Smooth muscle cell (in vitro differentiated cells): Measurements from ENCODE around the gene NINL. TPM values are rescaled to one million over a fixed set of nuclear protein-coding genes. Genes with fewer than 3 reads are reported as not detected.

ENCODE experiments used
- DNase-seq: peaks from one replicate; lab custom pipeline; 2025; ENCODE audit not compliant: unreplicated experiment; lab: John Stamatoyannopoulos, UW
- H2AFZ ChIP-seq: fragments of 200-600 bp; sonication (generic); 2 replicates; pipeline ENCODE4 v1.6.0; 2016; ENCODE audit warnings: antibody characterized with exemption, low read depth, mild to moderate bottlenecking
- H3F3A ChIP-seq: fragments of 200-600 bp; sonication (generic); 2 replicates; pipeline ENCODE4 v1.6.0; 2017; ENCODE audit warnings: antibody characterized with exemption, low read depth
- H3K27ac ChIP-seq: fragments of 200-600 bp; sonication (generic); 2 replicates; pipeline ENCODE4 v1.5.1; 2016; ENCODE audit warnings: low read depth, mild to moderate bottlenecking
- H3K27me3 ChIP-seq: fragments of 200-600 bp; sonication (generic); 2 replicates; pipeline ENCODE4 v1.6.1; 2016; ENCODE audit warnings: low read depth, mild to moderate bottlenecking
- H3K36me3 ChIP-seq: fragments of 200-600 bp; sonication (generic); 2 replicates; pipeline ENCODE4 v1.5.1; 2016; ENCODE audit warnings: low read depth
- H3K4me1 ChIP-seq: fragments of 200-600 bp; sonication (generic); 2 replicates; pipeline ENCODE4 v1.5.1; 2016; ENCODE audit warnings: low read depth
- H3K4me2 ChIP-seq: fragments of 200-600 bp; sonication (generic); 2 replicates; pipeline ENCODE4 v1.6.0; 2016; ENCODE audit warnings: mild to moderate bottlenecking
- H3K4me3 ChIP-seq: fragments of 200-600 bp; sonication (generic); 2 replicates; pipeline ENCODE4 v1.5.1; 2016; ENCODE audit warnings: mild to moderate bottlenecking
- H3K79me2 ChIP-seq: fragments of 200-600 bp; sonication (generic); 2 replicates; pipeline ENCODE4 v1.6.0; 2016; ENCODE audit warnings: low read depth, mild to moderate bottlenecking
- H3K9ac ChIP-seq: fragments of 200-600 bp; sonication (generic); 2 replicates; pipeline ENCODE4 v1.6.0; 2016; ENCODE audit warnings: low read depth
- H3K9me3 ChIP-seq: fragments of 200-600 bp; sonication (generic); replicated peaks from 2 replicates; pipeline ENCODE4 v1.5.1; 2016; ENCODE audit warnings: low read depth
- H4K20me1 ChIP-seq: fragments of 200-600 bp; sonication (generic); 2 replicates; pipeline ENCODE4 v1.6.0; 2016; ENCODE audit warnings: low read depth
- WGBS: methylation state at CpG from one replicate; pipeline ENCODE4 v1.1.7; 2016; ENCODE audit warnings: low lambda C conversion rate; 5-methylcytosine and 5-hydroxymethylcytosine counted together
- polyA plus RNA-seq: library from polyadenylated mRNA; unstranded; fragments of >200 nt; fragmentation: Nextera tagmentation; extraction: Ambion mirVana; gene quantifications from 2 replicates; pipeline ENCODE4 v1.2.1, GENCODE V29; 2016
- total RNA-seq: library from RNA; depleted of rRNA; stranded (reverse); fragments of >200 nt; gene quantifications from 2 replicates; pipeline ENCODE4 v1.2.3, GENCODE V29; 2014
- TF ChIP-seq, protein P1 (sequence below): fragments of 200-600 bp; sonication (generic); IDR thresholded peaks from 2 replicates; pipeline ENCODE4 v1.5.1; 2017; ENCODE audit warnings: borderline replicate concordance, mild to moderate bottlenecking, antibody characterized with exemption; ENCODE audit not compliant: insufficient read depth, poor library complexity, severe bottlenecking

The NINL gene
- total and polyA plus RNA-seq, 2 experiments from 2014 or later, result 10.7 to 12.2 TPM

DNA sequence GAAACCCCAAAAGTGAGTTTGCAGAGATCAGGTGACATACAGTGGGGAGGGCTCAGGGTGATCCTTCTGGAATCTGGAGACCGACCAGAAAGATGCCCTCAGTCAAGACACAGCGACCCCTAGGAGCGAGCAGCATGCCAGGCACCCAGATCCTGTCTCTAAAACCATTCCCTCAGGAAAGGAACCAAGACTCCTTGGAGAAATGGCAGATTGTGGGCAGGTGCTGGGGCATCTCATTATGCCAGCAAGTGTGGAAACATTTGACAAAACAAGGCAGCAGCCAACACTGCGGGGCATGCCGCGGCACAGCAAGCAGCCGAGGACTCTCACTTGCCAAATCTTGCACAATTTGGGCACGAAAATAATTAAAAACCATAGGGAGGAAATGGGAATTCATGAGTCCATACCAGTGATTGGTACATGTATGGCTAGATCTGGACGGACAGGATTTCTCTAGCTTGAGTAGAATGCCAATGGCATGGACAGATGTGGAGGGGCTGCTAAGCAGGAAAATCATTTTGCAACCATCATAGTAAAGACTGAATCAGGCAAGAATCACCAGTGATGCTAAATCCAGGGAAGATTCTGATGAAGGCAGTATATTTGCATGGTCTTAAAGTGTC is 101.0 kb downstream of the NINL start:
- Histone ChIP-seq H3K4me2 (no peak overlapping the region), H3K36me3 (peaks cover 4% of the 10 kb centered on the region), H3K4me3 (no peak overlapping the region), H3K9ac (no peak overlapping the region), H3K79me2 (no peaks in the 10 kb centered on the region), H3K4me1 (no peaks in the 10 kb centered on the region), H4K20me1 (peaks cover 8% of the 10 kb centered on the region), H2AFZ (no peak overlapping the region), H3K27me3 (no peaks in the 10 kb centered on the region), H3K9me3 (no peaks in the 10 kb centered on the region), H3F3A (no peaks in the 10 kb centered on the region), H3K27ac (no peak overlapping the region)
- DNase-seq, result no peak
- WGBS, result 97% methylated on average over 9 of the region's 9 CpGs
- TF ChIP-seq, protein P1, sequence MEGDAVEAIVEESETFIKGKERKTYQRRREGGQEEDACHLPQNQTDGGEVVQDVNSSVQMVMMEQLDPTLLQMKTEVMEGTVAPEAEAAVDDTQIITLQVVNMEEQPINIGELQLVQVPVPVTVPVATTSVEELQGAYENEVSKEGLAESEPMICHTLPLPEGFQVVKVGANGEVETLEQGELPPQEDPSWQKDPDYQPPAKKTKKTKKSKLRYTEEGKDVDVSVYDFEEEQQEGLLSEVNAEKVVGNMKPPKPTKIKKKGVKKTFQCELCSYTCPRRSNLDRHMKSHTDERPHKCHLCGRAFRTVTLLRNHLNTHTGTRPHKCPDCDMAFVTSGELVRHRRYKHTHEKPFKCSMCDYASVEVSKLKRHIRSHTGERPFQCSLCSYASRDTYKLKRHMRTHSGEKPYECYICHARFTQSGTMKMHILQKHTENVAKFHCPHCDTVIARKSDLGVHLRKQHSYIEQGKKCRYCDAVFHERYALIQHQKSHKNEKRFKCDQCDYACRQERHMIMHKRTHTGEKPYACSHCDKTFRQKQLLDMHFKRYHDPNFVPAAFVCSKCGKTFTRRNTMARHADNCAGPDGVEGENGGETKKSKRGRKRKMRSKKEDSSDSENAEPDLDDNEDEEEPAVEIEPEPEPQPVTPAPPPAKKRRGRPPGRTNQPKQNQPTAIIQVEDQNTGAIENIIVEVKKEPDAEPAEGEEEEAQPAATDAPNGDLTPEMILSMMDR, result no peak

DNA sequence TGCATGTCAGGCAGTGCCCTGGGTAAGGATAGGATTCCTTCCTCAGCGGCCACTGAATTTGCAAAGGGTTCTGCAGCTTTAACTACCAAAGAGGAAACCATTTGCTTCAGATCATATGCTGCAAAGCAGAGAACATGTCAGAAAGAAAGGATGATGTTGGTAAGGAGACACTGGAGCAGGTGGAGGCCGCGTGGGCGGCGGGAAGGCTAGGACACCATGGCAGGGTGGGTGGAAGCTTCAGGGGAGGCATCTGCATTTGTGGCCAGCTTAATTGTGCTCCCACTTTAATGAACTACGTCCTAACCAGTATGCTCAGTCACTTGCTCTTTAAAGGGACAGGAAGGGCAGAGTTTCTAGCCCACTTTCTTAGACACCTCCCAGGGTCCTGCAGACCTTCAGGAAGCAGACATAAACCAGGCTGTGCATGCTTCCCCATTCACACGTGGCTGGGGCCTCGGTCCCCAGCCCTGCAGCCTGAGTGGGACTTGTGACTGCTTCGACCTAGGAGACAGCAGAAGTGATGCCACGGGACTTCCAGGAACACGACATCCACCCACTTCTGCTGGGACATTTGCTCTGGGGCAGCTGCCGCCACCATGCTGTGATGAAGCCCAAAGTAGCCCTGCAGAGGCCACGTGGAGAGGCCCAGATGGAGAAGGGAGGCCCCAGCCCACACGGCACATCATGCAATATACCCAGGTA is 101.7 kb downstream of the NINL start:
- Histone ChIP-seq H3K4me3 (no peak overlapping the region), H3K36me3 (peaks cover 4% of the 10 kb centered on the region), H3K27ac (no peak overlapping the region), H3K79me2 (no peaks in the 10 kb centered on the region), H3K27me3 (no peaks in the 10 kb centered on the region), H3K9me3 (no peaks in the 10 kb centered on the region), H3F3A (no peaks in the 10 kb centered on the region), H3K4me1 (no peaks in the 10 kb centered on the region), H2AFZ (no peak overlapping the region), H3K4me2 (no peak overlapping the region), H3K9ac (no peak overlapping the region), H4K20me1 (peaks cover 8% of the 10 kb centered on the region)
- TF ChIP-seq, protein P1, result no peak
- WGBS, result 96% methylated on average over 14 of the region's 14 CpGs
- DNase-seq, result no peak

DNA sequence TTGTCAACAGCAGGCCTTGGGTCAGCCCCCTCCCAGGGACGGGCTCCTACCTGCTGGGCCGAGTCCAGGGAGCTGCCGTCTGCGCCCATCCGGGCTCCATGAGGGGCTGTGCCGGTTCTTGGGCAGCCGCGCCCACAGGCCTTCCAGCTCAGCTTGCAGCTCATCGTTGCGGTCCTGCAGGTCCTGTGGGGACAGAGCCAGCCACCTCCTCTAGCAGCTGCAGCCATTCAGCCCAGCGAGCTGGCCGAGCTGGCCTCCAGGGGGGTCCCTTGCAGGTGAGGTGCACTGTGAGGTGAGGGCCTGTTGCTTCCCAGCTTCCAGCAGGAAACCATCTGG is 103.4 kb downstream of the NINL start:
- Histone ChIP-seq H4K20me1 (peaks cover 8% of the 10 kb centered on the region), H3K4me2 (no peak overlapping the region), H3K4me3 (no peak overlapping the region), H3K36me3 (no peaks in the 10 kb centered on the region), H3K4me1 (no peaks in the 10 kb centered on the region), H3F3A (no peaks in the 10 kb centered on the region), H3K79me2 (no peaks in the 10 kb centered on the region), H3K27me3 (no peaks in the 10 kb centered on the region), H3K27ac (no peak overlapping the region), H3K9me3 (no peaks in the 10 kb centered on the region), H2AFZ (no peak overlapping the region), H3K9ac (no peak overlapping the region)
- TF ChIP-seq, protein P1, result no peak
- no peak for DNase-seq
- WGBS, result 93% methylated on average over 12 of the region's 12 CpGs
